GM10248 (cell line): ENCODE measurements around the gene PATJ.

ENCODE experiments used
- CTCF ChIA-PET: fragments of 300-600 bp; sonication (Branson Sonifier 250); formaldehyde crosslinking; extraction: SDS; loops from one replicate; lab custom pipeline; 2021; ENCODE audit warnings: antibody characterized with exemption; lab: Yijun Ruan, JAX
- POLR2A ChIA-PET: fragments of 350-650 bp; sonication (Branson Sonifier 250); formaldehyde crosslinking; extraction: SDS; loops from one replicate; lab custom pipeline; 2020; ENCODE audit warnings: antibody characterized with exemption; lab: Yijun Ruan, JAX
- DNase-seq: peaks from one replicate; pipeline ENCODE4 v3.0.0; 2012; ENCODE audit errors: extremely low spot score
- TF ChIP-seq, protein P1 (sequence below): IDR thresholded peaks from 2 replicates; pipeline ENCODE4 v1.5.1; 2012; ENCODE audit warnings: mild to moderate bottlenecking, low read depth; ENCODE audit errors: extremely low read depth, missing control alignments, control extremely low read depth

The PATJ gene

GRCh38 chr1:62062087-62062486, 319.8 kb downstream of the PATJ start:
- TF ChIP-seq, protein P1, sequence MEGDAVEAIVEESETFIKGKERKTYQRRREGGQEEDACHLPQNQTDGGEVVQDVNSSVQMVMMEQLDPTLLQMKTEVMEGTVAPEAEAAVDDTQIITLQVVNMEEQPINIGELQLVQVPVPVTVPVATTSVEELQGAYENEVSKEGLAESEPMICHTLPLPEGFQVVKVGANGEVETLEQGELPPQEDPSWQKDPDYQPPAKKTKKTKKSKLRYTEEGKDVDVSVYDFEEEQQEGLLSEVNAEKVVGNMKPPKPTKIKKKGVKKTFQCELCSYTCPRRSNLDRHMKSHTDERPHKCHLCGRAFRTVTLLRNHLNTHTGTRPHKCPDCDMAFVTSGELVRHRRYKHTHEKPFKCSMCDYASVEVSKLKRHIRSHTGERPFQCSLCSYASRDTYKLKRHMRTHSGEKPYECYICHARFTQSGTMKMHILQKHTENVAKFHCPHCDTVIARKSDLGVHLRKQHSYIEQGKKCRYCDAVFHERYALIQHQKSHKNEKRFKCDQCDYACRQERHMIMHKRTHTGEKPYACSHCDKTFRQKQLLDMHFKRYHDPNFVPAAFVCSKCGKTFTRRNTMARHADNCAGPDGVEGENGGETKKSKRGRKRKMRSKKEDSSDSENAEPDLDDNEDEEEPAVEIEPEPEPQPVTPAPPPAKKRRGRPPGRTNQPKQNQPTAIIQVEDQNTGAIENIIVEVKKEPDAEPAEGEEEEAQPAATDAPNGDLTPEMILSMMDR: no peak
- ChIA-PET CTCF (interaction anchor here (1.8 kb wide), 1 partner anchor 21 kb away, joined by 5 read pairs; no protein-coding TSS in a partner anchor), POLR2A (no interaction called here)
- no peak for DNase-seq

DNA sequence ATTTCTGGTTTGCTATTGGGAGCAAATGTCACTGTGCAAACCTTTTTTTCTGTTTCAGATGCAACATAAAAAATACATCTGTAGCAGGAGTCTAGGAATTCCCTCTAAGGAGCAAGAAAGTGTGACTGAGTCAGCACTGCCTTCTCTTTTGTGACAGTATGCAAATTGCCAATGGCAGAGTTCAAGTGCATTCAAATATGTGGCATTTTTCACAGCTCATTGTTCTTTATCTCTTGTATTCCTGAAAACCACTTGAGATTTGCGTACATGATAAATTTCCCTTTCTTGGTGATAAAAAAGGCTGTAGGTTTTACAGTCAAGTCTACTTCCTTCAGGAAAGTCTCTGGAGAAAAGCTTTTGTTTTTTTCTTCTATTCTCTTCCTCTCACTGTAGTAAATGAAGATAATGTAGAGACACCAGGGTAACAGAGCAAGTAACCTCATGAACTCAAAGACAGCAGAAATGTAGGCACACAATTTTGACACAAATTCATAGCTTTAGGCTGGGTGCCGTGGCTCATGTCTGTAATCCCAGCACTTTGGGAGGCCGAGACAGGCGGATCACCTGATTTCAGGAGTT, 322.6 kb downstream of the PATJ start:
- no peak for DNase-seq
- POLR2A ChIA-PET: no interaction called here
- TF ChIP-seq, protein P1: no peak
- CTCF ChIA-PET: interaction anchor here (0.9 to 2.3 kb wide), 5 partner anchors 10 to 135 kb away, joined by 3 to 14 read pairs (median 3); no protein-coding TSS in a partner anchor

DNA sequence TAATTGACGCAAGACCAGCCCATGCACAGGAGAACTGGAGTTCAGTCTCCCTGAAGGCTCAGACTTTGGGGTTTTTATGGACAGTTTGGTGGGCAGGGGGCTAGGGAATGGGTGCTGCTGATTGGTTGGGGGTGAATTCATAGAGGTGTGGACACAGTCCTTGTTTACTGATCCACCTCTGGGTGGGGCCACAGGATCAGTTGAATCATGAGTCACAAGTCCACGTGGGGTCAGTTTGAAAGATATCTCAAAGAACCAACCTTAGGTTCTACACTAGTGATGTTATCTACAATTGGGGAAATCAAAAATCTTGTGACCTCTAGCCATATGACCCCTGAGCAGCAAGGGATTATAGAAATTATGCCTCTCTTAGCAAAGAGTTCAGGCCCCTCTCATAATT, 324.4 kb downstream of the PATJ start:
- no peak for DNase-seq
- CTCF ChIA-PET: interaction anchor here (2.3 kb wide), 1 partner anchor 16 kb away, joined by 14 read pairs; no protein-coding TSS in a partner anchor
- TF ChIP-seq, protein P1: no peak
- POLR2A ChIA-PET: no interaction called here

- ChIA-PET CTCF (interaction anchor here (1.3 to 2.0 kb wide), 3 partner anchors 14 to 27 kb away, joined by 4 to 6 read pairs (median 5); no protein-coding TSS in a partner anchor), POLR2A (no interaction called here)
- DNase-seq: no peak
- TF ChIP-seq, protein P1: no peak
Measured at GRCh38 chr1:62068416-62068843, 326.1 kb downstream of the PATJ start.

GRCh38 chr1:62068978-62069377, 326.7 kb downstream of the PATJ start:
- POLR2A ChIA-PET: no interaction called here
- TF ChIP-seq, protein P1: no peak
- no peak for DNase-seq
- CTCF ChIA-PET: interaction anchor here (1.3 to 2.0 kb wide), 2 partner anchors 17 to 26 kb away, joined by 5 to 6 read pairs; no protein-coding TSS in a partner anchor

DNA sequence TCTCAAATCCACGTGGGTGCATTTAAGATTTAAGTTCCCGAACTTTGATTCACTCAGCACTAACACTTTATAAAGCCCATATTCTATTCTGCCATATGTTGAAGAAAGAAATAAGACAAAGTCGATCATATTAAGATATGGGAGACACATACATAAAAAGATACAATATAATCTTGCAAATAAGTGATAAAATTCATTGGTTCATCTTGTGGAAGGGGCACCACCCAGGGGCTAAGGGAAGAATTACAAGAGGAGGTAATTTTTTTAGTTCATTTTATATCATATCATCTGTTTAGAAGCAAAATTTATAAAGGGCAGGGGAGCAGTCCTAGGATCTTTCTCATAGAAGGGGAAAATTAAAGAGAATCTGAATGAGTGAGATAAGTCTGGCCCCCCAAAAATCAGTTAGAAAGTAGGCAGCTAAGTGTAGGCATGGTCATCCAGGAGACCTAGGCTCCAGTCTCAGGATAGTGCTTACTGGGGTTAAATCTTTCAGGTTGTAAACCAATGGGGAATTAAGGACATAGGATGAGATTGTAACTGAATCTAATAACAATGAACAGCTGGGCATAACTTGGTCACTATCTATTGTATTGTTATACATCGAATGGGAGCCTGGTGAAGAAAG, 328.2 kb downstream of the PATJ start:
- ChIA-PET POLR2A (no interaction called here), CTCF (interaction anchor here (1.2 to 1.5 kb wide), 2 partner anchors 11 to 66 kb away, joined by 3 to 4 read pairs; no protein-coding TSS in a partner anchor)
- TF ChIP-seq, protein P1: peak; percentile 10
- DNase-seq: no peak
